H1 (cell line): ENCODE measurements around the gene LAMC3. TPM values are rescaled to one million over a fixed set of nuclear protein-coding genes. Genes with fewer than 3 reads are reported as not detected.

Experiments used
- CTCF ChIA-PET: fragments of 300-600 bp; sonication (Branson Sonifier 250); formaldehyde crosslinking; loops from one replicate; lab custom pipeline; 2021; ENCODE audit not compliant: partially characterized antibody; lab: Charles Lee
- POLR2A ChIA-PET: fragments of 300-600 bp; sonication (Branson Sonifier 250); formaldehyde crosslinking; loops from one replicate; lab custom pipeline; 2021; ENCODE audit warnings: inconsistent platforms; ENCODE audit not compliant: partially characterized antibody; lab: Charles Lee
- DNase-seq, 2 experiments: peaks; one replicate each; pipeline versions ENCODE4 v3.0.0 to v3.0.0-alpha.2; 2010 to 2022; ENCODE audit warnings: low spot score in 2 of 2, low read depth in 1 of 2, mixed read lengths in 1 of 2
- FAIRE-seq: peaks from 2 replicates; lab custom pipeline; 2011; peaks lifted over from hg19 to GRCh38; lab: Jason Lieb, UNC
- H2AFZ ChIP-seq: 2 replicates; pipeline ENCODE4 v1.8.1; 2012; ENCODE audit warnings: low read length, inconsistent platforms
- H2AK5ac ChIP-seq: 2 replicates; pipeline ENCODE4 v1.6.1; 2013; ENCODE audit warnings: low read depth, low read length
- H2BK120ac ChIP-seq: replicated peaks from 2 replicates; pipeline ENCODE3; 2013; ENCODE audit warnings: low read depth, low read length, inconsistent platforms
- H2BK12ac ChIP-seq: 2 replicates; pipeline ENCODE4 v1.6.1; 2013; ENCODE audit warnings: low read depth, low read length
- H2BK15ac ChIP-seq: 2 replicates; pipeline ENCODE4 v1.6.1; 2013; ENCODE audit warnings: low read length
- H2BK20ac ChIP-seq: 2 replicates; pipeline ENCODE4 v1.6.1; 2013; ENCODE audit warnings: low read length
- H2BK5ac ChIP-seq: 2 replicates; pipeline ENCODE4 v1.6.1; 2013; ENCODE audit warnings: low read depth, low read length
- H3K14ac ChIP-seq: 2 replicates; pipeline ENCODE4 v1.6.1; 2013; ENCODE audit warnings: inconsistent platforms; ENCODE audit not compliant: insufficient read length
- H3K18ac ChIP-seq: 2 replicates; pipeline ENCODE4 v1.6.1; 2013; ENCODE audit warnings: low read length; ENCODE audit errors: extremely low read depth
- H3K23ac ChIP-seq: 2 replicates; pipeline ENCODE4 v1.6.1; 2013; ENCODE audit warnings: inconsistent platforms; ENCODE audit not compliant: insufficient read length
- H3K23me2 ChIP-seq: 2 replicates; pipeline ENCODE4 v1.6.1; 2013; ENCODE audit warnings: low read depth, low read length
- H3K27ac ChIP-seq: 2 replicates; pipeline ENCODE4 v1.6.1; 2011; ENCODE audit warnings: low read depth, low read length, inconsistent platforms
- H3K27me3 ChIP-seq, 4 experiments: replicated peaks in 1 of 4; 1 replicate in 1 of 4; 2 replicates in 3 of 4; pipeline versions ENCODE4 v1.6.1 to v1.8.1; 2011 to 2013; ENCODE audit warnings: low read length in 3 of 4, mild to moderate bottlenecking in 3 of 4, inconsistent platforms in 2 of 4, mixed read lengths in 2 of 4, moderate library complexity in 1 of 4; ENCODE audit not compliant: control insufficient read depth in 3 of 4, insufficient read depth in 3 of 4; ENCODE audit errors: extremely low read depth in 1 of 4
- H3K36me3 ChIP-seq, 4 experiments: 2 replicates each; pipeline versions ENCODE4 v1.6.1 to v1.8.1; 2011 to 2013; ENCODE audit warnings: mild to moderate bottlenecking in 4 of 4, low read length in 3 of 4, moderate library complexity in 2 of 4, control low read depth in 1 of 4, inconsistent platforms in 1 of 4; ENCODE audit not compliant: insufficient read depth in 4 of 4, control insufficient read depth in 2 of 4
- H3K4ac ChIP-seq: replicated peaks from 2 replicates; pipeline ENCODE3; 2013; ENCODE audit warnings: low read length, low read depth, mixed read lengths, inconsistent platforms; ENCODE audit not compliant: insufficient read length
- H3K4me1 ChIP-seq, 4 experiments: replicated peaks in 1 of 4; 1 replicate in 1 of 4; 2 replicates in 3 of 4; pipeline versions ENCODE4 v1.6.1 to v1.8.1; 2011 to 2013; ENCODE audit warnings: low read length in 3 of 4, inconsistent platforms in 2 of 4, mixed read lengths in 1 of 4; ENCODE audit not compliant: insufficient read depth in 4 of 4, control insufficient read depth in 3 of 4
- H3K4me2 ChIP-seq, 2 experiments: 2 replicates each; pipeline versions ENCODE4 v1.6.1 to v1.8.1; 2011 to 2013; ENCODE audit warnings: low read depth in 2 of 2, low read length in 2 of 2, control low read depth in 1 of 2, inconsistent platforms in 1 of 2, mild to moderate bottlenecking in 1 of 2; ENCODE audit not compliant: insufficient read depth in 1 of 2
- H3K4me3 ChIP-seq, 4 experiments: fragments of 200-600, 300-600 bp in 1 of 4; sonication (generic), shearing (Covaris generic), sonication (Bioruptor Twin) in 1 of 4; 2 replicates each; pipeline versions ENCODE4 v1.5.1 to v1.8.1; 2011 to 2016; ENCODE audit warnings: low read length in 4 of 4, low read depth in 3 of 4, control low read depth in 2 of 4, inconsistent platforms in 2 of 4, mild to moderate bottlenecking in 2 of 4, mixed read lengths in 1 of 4, moderate library complexity in 1 of 4; ENCODE audit not compliant: insufficient read depth in 2 of 4; ENCODE audit errors: extremely low read depth in 1 of 4
- H3K56ac ChIP-seq: replicated peaks from 2 replicates; pipeline ENCODE3; 2013; ENCODE audit warnings: low read depth, mild to moderate bottlenecking, mixed read lengths, low read length, inconsistent platforms; ENCODE audit not compliant: insufficient read length
- H3K79me1 ChIP-seq: 2 replicates; pipeline ENCODE4 v1.6.1; 2013; ENCODE audit warnings: low read depth, low read length, control low read depth
- H3K79me2 ChIP-seq, 2 experiments: 2 replicates each; pipeline versions ENCODE4 v1.6.1 to v1.8.1; 2012 to 2013; ENCODE audit warnings: low read length in 2 of 2, mild to moderate bottlenecking in 2 of 2, inconsistent platforms in 1 of 2; ENCODE audit not compliant: insufficient read depth in 2 of 2, control insufficient read depth in 1 of 2
- H3K9ac ChIP-seq, 4 experiments: replicated peaks in 1 of 4; 1 replicate in 1 of 4; 2 replicates in 3 of 4; pipeline versions ENCODE4 v1.6.1 to v1.8.1; 2011 to 2013; ENCODE audit warnings: low read depth in 3 of 4, low read length in 3 of 4, control low read depth in 2 of 4, mild to moderate bottlenecking in 2 of 4, moderate library complexity in 2 of 4, inconsistent platforms in 1 of 4; ENCODE audit errors: extremely low read depth in 1 of 4
- H3K9me3 ChIP-seq, 2 experiments: 2 replicates each; pipeline versions ENCODE4 v1.6.1 to v1.8.1; 2012 to 2013; ENCODE audit warnings: mild to moderate bottlenecking in 2 of 2, moderate library complexity in 2 of 2, control low read depth in 1 of 2, inconsistent platforms in 1 of 2, low read depth in 1 of 2, low read length in 1 of 2, mixed read lengths in 1 of 2; ENCODE audit not compliant: insufficient read depth in 2 of 2
- H4K20me1 ChIP-seq, 2 experiments: replicated peaks in 1 of 2; 2 replicates each; pipeline versions ENCODE3 to v1.8.1; 2011 to 2013; ENCODE audit warnings: inconsistent platforms in 2 of 2, low read length in 2 of 2, mild to moderate bottlenecking in 1 of 2; ENCODE audit not compliant: insufficient read depth in 2 of 2, control insufficient read depth in 1 of 2
- H4K5ac ChIP-seq: 2 replicates; pipeline ENCODE4 v1.6.1; 2013; ENCODE audit warnings: low read length, low read depth, mixed read lengths, inconsistent platforms; ENCODE audit not compliant: insufficient read length
- H4K8ac ChIP-seq: 2 replicates; pipeline ENCODE4 v1.8.0; 2013; ENCODE audit warnings: mild to moderate bottlenecking, moderate library complexity, low read length, inconsistent platforms; ENCODE audit not compliant: insufficient read depth; ENCODE audit errors: extremely low read depth
- H4K91ac ChIP-seq: replicated peaks from 2 replicates; pipeline ENCODE3; 2013; ENCODE audit warnings: low read length, mixed read lengths, inconsistent platforms; ENCODE audit not compliant: insufficient read length
- BRCA1 ChIP-seq: IDR thresholded peaks from 2 replicates; pipeline ENCODE4 v1.6.1; 2012; ENCODE audit warnings: low read depth, low read length, improper control_type of control experiment
- JUN ChIP-seq: IDR thresholded peaks from 2 replicates; pipeline ENCODE4 v1.6.1; 2011; ENCODE audit warnings: low read depth, mild to moderate bottlenecking, improper control_type of control experiment, low read length
- MAX ChIP-seq: IDR thresholded peaks from 2 replicates; pipeline ENCODE4 v1.6.1; 2012; ENCODE audit warnings: inconsistent platforms
- SP4 ChIP-seq: IDR thresholded peaks from 2 replicates; pipeline ENCODE4 v1.6.1; 2012; ENCODE audit warnings: low read length, inconsistent platforms
- SRF ChIP-seq: IDR thresholded peaks from 2 replicates; pipeline ENCODE4 v1.6.1; 2011; ENCODE audit warnings: mild to moderate bottlenecking, low read depth, low read length, moderate library complexity
- TCF12 ChIP-seq: IDR thresholded peaks from 2 replicates; pipeline ENCODE4 v1.6.1; 2011; ENCODE audit warnings: low read depth, mild to moderate bottlenecking, low read length
- WGBS, 2 experiments: shearing (Covaris generic) in 1 of 2; methylation state at CpG; one replicate each; pipeline versions ENCODE4 v1.1.6 to v1.1.7; 2013 to 2015; ENCODE audit warnings: low lambda C conversion rate in 2 of 2, mixed read lengths in 2 of 2, inconsistent platforms in 1 of 2, low coverage in 1 of 2, missing lambda C conversion rate in 1 of 2; ENCODE audit not compliant: insufficient replicate concordance in 2 of 2, insufficient coverage in 1 of 2, insufficient read length in 1 of 2; ENCODE audit errors: extremely low coverage in 1 of 2, missing lambda C conversion rate in 1 of 2; 5-methylcytosine and 5-hydroxymethylcytosine counted together
- polyA plus RNA-seq, 7 experiments: library from polyadenylated mRNA; depleted of rRNA in 3 of 7; stranded (reverse) in 5 of 7; unstranded in 2 of 7; fragments of >200 nt in 5 of 7; fragments of 200-250 nt in 2 of 7; gene quantifications; 1 replicate in 5 of 7; 2 replicates in 1 of 7; 4 replicates in 1 of 7; pipeline versions ENCODE4 v1.2.1 to v1.2.3, GENCODE V29; 2011 to 2013; ENCODE audit warnings: missing spikeins in 2 of 7, mixed read lengths in 2 of 7
- total RNA-seq: library from RNA; stranded (reverse); fragmentation: NEBNext Ultra II Directional; extraction: Animal tissue kit (Norgen Biotek cat#: 25700); gene quantifications from 2 replicates; pipeline ENCODE4 v1.2.1, GENCODE V29; 2021

The LAMC3 gene
- total and polyA plus RNA-seq, 2 of the 8 experiments (the other 6 are each of a cell fraction or from before 2014, with no cell fraction given), result 9.3 to 12.3 TPM

- Histone ChIP-seq H3K4me1 (no peaks in the 10 kb centered on the region), H3K79me2 (no peaks in the 10 kb centered on the region), H3K9ac (no peak overlapping the region), H4K91ac (no peak overlapping the region), H3K23me2 (peaks cover 10% of the 10 kb centered on the region; the same call in 1 of the 2 replicates), H2AFZ (no peak overlapping the region), H3K36me3 (no peaks in the 10 kb centered on the region), H2BK15ac (no peak overlapping the region), H2BK12ac (no peak overlapping the region), H3K27me3 (no peaks in the 10 kb centered on the region), H3K14ac (no peak overlapping the region), H2BK5ac (no peak overlapping the region), H3K4ac (no peak overlapping the region), H3K79me1 (no peaks in the 10 kb centered on the region), H3K56ac (no peak overlapping the region), H2BK20ac (no peak overlapping the region), H2BK120ac (no peak overlapping the region), H3K9me3 (peaks cover 4% of the 10 kb centered on the region in 2 experiments; a peak in 2 of 4 replicates)
- DNase-seq, result no peak
- ChIA-PET CTCF (interaction anchor here (0.8 to 1.1 kb wide), 3 partner anchors 19 to 34 kb away, joined by 3 read pairs; no protein-coding TSS in a partner anchor), POLR2A (interaction anchor here (0.7 kb wide), 1 partner anchor 8 kb away, joined by 3 read pairs; no protein-coding TSS in a partner anchor)
- TF ChIP-seq MAX (no peak), TCF12 (no peak), JUN (no peak), SP4 (no peak), SRF (no peak), BRCA1 (no peak)
- TF ChIP-seq, all 59 proteins: peak for 0
- H3K4me2 ChIP-seq, result no peak overlapping the region
- 88% methylated on average over 9 of the region's 9 CpGs; no CpG with 5 or more reads in 1 of the 2 experiments for WGBS, 2 experiments
- H4K5ac ChIP-seq, result no peak overlapping the region
- H4K8ac ChIP-seq, result no peak overlapping the region; the same call in 1 of the 2 replicates
- no peak overlapping the region for H2AK5ac ChIP-seq
- peaks cover 0 to 4% of the 10 kb centered on the region in 2 experiments for H4K20me1 ChIP-seq
- H3K27ac ChIP-seq, result no peak overlapping the region
- no peak overlapping the region for H3K23ac ChIP-seq
- no peak overlapping the region for H3K4me3 ChIP-seq
- no peak overlapping the region for H3K18ac ChIP-seq
- no peak for FAIRE-seq
These were observed 49.1 kb upstream of the LAMC3 start for GRCh38 chr9:130959809-130960334.
